Activated naive CD4-positive, alpha-beta T cell treated with anti-CD3 and anti-CD28 coated beads, Interleukin-2, amount 50 U/mL, for 24 hours (primary cell): Measurements from ENCODE around the gene ZFAND5.

Experiments
- H3K27ac Mint-ChIP-seq: one replicate; pipeline ENCODE4 v1.8.0; 2021; ENCODE audit warnings: mild to moderate bottlenecking, mixed read lengths
- H3K27me3 Mint-ChIP-seq: one replicate; pipeline ENCODE4 v1.8.0; 2021; ENCODE audit warnings: mixed read lengths
- H3K36me3 Mint-ChIP-seq: one replicate; pipeline ENCODE4 v1.8.0; 2021; ENCODE audit warnings: mixed read lengths
- H3K4me1 Mint-ChIP-seq: one replicate; pipeline ENCODE4 v1.8.0; 2021; ENCODE audit warnings: mixed read lengths
- H3K4me3 Mint-ChIP-seq: one replicate; pipeline ENCODE4 v1.8.0; 2021; ENCODE audit warnings: mild to moderate bottlenecking, mixed read lengths
- H3K9me3 Mint-ChIP-seq: one replicate; pipeline ENCODE4 v1.8.0; 2021; ENCODE audit warnings: mixed read lengths

The ZFAND5 gene

DNA sequence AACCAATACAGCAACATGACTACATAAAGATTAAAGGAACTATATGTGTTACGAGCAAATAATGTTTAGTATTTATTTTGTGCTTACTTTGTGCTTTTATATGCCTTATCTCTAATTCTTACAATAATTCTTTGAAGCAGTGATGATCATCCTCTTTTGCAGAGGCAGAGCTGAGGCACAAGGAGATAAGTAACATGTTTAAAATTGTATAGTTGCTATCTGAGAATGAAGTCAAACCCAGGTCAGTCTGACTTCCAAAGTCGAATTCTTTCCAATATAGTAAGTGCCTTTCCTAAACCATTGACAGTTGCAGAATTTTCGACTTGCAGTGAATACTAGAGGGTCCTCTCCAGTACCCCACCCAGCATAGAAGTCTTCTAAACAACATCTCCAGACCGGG lies 12.0 kb upstream of the ZFAND5 start:
- H3K27me3 Mint-ChIP-seq, result peaks cover 2% of the 10 kb centered on the region
- H3K27ac Mint-ChIP-seq, result no peak overlapping the region
- no peaks in the 10 kb centered on the region for H3K9me3 Mint-ChIP-seq
- no peaks in the 10 kb centered on the region for H3K4me1 Mint-ChIP-seq
- no peaks in the 10 kb centered on the region for H3K36me3 Mint-ChIP-seq
- H3K4me3 Mint-ChIP-seq, result no peak overlapping the region

DNA sequence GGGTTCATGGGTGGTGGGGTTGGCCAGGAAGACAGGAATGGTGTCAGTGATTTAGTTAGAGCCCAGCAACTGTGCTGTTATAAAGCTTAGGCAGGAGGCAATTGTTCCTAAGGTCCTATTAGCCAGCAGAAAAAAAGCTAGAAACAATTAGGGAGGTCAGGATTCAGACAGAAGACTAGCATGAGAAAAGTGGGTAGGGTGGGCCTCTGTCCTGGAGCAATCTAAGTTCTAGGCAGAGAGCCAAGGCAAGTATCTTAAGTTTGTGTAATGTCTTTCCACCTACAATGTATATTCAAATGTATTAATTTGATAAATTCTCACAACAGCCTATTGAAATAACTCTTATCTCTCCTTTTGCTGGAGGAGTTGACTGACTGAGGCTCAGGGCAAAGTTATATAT lies 6.1 kb upstream of the ZFAND5 start:
- no peaks in the 10 kb centered on the region for H3K36me3 Mint-ChIP-seq
- H3K9me3 Mint-ChIP-seq, result no peaks in the 10 kb centered on the region
- H3K4me1 Mint-ChIP-seq, result no peaks in the 10 kb centered on the region
- H3K4me3 Mint-ChIP-seq, result no peak overlapping the region
- H3K27ac Mint-ChIP-seq, result no peak overlapping the region
- no peaks in the 10 kb centered on the region for H3K27me3 Mint-ChIP-seq

DNA sequence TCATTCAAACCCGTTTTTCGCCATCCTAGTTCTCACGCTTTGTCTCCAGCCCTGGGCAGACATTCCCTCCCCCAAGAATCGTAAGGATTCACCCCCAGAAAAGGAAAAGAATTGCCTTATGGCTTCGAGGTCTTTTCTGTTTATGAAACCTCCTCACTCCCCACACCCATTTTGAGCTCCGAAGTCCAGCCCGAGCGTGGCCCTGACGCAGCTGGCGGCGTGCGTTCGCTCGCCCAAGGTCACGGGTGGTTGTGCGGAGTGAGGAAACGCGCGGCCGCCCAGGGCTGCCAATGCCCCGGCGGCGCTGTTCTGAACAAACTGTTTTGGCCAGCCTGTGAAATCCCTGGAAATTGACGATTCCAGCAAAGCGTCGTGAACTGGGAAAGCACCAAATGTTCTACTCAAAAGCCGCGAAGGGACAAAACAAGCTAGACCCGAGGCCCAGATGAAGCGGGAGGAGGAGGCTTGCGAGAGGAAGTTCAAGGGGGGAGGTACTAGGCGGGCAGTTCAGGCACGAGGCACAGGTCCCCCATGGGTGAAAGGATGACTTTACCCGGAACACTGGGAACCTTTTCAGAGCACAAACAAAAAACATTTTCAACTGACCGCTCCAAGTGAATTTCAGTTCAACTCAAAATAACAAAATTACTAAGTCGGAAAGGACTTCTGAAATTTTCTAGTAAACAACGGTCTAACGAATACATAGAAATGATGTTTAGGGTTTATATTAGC lies 683 bp upstream of the ZFAND5 start:
- Mint-ChIP-seq H3K27me3 (no peaks in the 10 kb centered on the region), H3K4me1 (peaks cover 31% of the 10 kb centered on the region), H3K36me3 (peaks cover 16% of the 10 kb centered on the region), H3K4me3 (peak overlapping the region; percentile 95), H3K9me3 (no peaks in the 10 kb centered on the region), H3K27ac (peak overlapping the region; percentile 99)

DNA sequence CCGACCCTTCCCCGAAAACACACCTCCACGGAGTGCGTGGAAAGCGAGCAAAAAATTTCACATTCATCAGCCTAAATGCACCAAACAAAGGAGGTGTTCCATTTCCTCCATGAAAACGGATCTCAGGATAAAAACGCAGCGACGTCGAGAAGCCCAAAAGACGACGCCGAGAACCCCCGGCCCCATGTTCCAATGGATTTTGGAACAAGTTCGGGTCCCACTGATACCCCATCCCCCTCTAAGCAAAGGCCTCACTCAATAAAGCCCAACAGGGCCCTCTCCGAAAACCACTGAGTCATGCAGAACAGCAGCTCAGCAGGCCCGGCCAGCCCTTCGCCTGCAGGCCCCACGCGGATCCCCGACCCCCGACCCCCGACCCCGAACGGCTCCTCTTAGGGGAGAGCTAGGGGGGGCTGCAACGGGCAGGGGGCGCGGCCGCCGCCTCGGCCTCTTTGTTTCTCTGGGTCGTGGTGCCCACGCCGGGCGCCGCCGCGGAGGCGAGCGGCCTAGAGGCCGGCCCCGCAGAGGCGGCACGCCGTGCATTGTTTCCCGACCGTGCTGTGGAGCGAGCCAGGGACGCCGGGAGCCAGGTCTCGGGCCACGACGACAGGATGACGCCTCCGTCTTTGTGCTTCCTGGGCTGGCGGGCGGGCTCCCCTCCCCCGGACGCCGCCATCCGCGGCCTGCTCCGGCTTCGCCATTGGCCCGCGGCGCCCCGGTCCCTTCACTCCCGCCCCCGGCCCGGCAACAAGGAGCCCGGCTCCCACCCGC lies 915 bp downstream of the ZFAND5 start:
- peak overlapping the region; percentile 93 for H3K27ac Mint-ChIP-seq
- peak overlapping the region; percentile 96 for H3K4me3 Mint-ChIP-seq
- H3K27me3 Mint-ChIP-seq, result no peaks in the 10 kb centered on the region
- no peaks in the 10 kb centered on the region for H3K9me3 Mint-ChIP-seq
- peaks cover 20% of the 10 kb centered on the region for H3K36me3 Mint-ChIP-seq
- peaks cover 46% of the 10 kb centered on the region for H3K4me1 Mint-ChIP-seq

DNA sequence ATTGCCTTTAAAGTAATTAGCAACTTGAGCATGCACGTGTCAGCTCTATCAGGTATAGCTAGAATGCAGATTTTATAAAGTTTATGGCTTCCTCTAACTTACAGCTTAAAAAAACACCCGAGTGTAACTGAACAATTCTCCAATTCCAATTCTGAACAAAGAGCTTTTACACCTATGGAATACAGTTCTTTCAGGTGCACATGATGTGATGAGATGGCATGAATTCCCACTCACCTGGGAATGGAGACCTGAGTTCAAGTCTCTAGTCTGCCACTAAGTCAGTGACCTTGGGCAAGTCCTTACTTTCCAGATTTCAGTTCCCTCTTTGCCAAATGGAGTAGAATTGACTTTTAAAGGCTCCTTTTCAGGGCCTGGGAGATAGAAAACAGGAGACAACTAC lies 1.8 kb downstream of the ZFAND5 start:
- peaks cover 55% of the 10 kb centered on the region for H3K4me1 Mint-ChIP-seq
- peak overlapping the region; percentile 86 for H3K27ac Mint-ChIP-seq
- peaks cover 24% of the 10 kb centered on the region for H3K36me3 Mint-ChIP-seq
- H3K4me3 Mint-ChIP-seq, result peak overlapping the region; percentile 96
- no peaks in the 10 kb centered on the region for H3K9me3 Mint-ChIP-seq
- H3K27me3 Mint-ChIP-seq, result no peaks in the 10 kb centered on the region

DNA sequence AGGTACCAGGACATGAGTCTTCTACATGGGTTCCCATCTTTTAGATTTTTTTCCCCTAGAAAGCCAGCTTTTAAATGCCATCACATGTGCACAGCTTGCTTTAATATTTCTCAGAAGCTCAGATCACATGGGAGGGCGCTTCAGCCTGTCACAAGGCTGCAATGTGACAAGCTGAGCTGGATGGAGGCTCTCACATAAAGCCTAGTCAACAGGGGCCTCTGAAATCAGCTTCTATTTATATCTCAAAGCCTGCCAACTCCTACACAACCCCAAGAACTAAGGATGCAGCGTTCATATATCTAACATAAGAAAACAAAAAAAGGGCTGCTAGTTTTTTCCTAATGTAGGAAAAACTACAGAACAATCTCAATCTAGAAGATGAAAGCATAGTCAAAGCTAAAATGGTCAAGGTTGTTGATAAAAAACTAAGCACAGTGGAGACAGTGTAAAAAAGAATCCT lies 2.3 kb downstream of the ZFAND5 start:
- Mint-ChIP-seq H3K4me3 (peak overlapping the region; percentile 96), H3K36me3 (peaks cover 27% of the 10 kb centered on the region), H3K9me3 (no peaks in the 10 kb centered on the region), H3K27ac (peak overlapping the region; percentile 95), H3K27me3 (no peaks in the 10 kb centered on the region), H3K4me1 (peaks cover 59% of the 10 kb centered on the region)

DNA sequence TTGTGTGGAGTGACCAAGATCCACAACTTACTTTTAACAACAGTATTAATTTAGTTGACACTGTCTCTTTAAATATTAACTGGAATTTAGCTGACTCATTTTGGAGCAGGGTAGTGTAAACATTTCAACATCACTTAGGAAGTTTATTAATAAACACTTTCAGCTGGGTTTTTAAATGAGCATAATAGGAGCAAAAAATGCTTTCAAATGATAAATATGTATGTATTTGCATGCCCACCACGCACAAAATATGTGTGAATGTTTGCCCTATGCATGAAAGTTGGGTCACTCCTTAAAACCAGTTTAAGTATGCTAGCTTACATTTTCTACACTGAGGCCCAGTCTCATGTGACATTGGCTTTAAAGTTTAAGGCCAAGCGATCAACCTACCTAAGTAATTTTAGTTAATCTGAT lies 2.9 kb downstream of the ZFAND5 start:
- Mint-ChIP-seq H3K27me3 (no peaks in the 10 kb centered on the region), H3K27ac (peak overlapping the region; percentile 95), H3K36me3 (peaks cover 33% of the 10 kb centered on the region), H3K4me3 (peak overlapping the region; percentile 96), H3K9me3 (no peaks in the 10 kb centered on the region), H3K4me1 (peaks cover 64% of the 10 kb centered on the region)

DNA sequence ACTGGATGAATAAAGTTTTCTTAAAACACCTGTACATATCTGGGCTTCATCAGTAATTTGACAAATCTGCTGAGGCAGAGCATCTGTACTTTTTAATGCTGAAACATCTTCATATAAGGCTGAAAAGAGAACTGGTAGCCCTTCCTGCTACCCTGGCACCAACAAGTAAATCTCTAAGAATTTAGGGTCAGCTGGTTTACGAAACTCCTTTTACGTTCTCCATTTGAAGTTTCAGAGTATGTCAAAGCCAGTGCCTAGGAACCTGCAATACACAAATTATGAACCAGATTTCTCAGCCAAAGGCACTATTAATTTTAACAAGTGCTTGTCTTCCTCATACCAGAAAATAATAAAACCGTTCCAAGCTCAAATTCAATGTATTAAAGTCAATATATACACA lies 3.8 kb downstream of the ZFAND5 start:
- Mint-ChIP-seq H3K27ac (peak overlapping the region; percentile 46), H3K36me3 (peaks cover 41% of the 10 kb centered on the region), H3K27me3 (no peaks in the 10 kb centered on the region), H3K4me3 (peak overlapping the region; percentile 57), H3K9me3 (no peaks in the 10 kb centered on the region), H3K4me1 (peaks cover 73% of the 10 kb centered on the region)

DNA sequence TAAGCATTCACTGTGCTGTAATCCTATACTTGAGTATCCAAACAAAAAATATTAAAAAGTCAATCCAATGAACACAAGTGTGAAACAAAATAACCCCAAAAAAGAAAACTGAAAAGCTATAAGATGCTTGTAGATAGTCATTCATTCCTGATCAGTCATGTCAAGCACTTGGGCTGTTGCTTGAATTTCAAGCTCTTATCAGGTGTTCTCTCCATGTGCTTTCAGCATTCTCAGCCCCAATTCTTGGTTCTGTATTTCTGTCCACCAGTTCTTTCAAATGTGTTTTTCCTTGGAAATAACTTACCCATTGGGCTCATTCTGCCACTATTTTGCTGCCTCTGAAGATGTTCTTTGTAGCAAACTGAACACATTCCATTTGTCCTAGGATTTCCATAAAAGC lies 4.7 kb downstream of the ZFAND5 start:
- H3K36me3 Mint-ChIP-seq, result peaks cover 45% of the 10 kb centered on the region
- peak overlapping the region; percentile 23 for H3K4me3 Mint-ChIP-seq
- H3K9me3 Mint-ChIP-seq, result no peaks in the 10 kb centered on the region
- H3K27me3 Mint-ChIP-seq, result no peaks in the 10 kb centered on the region
- peaks cover 77% of the 10 kb centered on the region for H3K4me1 Mint-ChIP-seq
- H3K27ac Mint-ChIP-seq, result no peak overlapping the region

DNA sequence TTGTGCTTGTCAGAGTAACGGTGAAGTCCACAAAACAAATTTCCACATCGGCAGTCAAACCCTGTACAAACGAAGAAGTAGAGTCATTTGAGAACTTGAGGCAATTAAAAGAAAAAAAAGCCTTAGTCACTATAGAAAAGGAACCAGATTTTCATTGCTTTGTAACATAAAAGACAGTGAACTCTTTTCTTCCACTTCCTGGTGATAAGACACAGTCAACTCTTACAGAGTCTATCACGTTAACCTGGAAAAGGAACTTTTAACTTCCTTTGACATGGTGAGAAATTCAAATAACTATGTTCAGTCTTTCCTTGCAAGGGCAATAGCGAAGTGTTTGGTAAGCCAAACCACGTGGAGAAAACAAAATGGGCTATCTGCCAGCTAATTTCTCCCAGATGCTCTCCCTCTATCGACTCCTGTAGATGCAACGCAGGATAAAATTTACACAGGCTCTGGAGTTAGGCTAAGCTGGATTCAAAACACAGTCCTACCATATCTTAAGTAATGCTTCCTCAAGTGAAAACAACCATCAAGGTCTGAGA lies 8.9 kb downstream of the ZFAND5 start:
- Mint-ChIP-seq H3K4me1 (peaks cover 56% of the 10 kb centered on the region), H3K36me3 (peaks cover 40% of the 10 kb centered on the region), H3K4me3 (peak overlapping the region; percentile 53), H3K27me3 (no peaks in the 10 kb centered on the region), H3K27ac (peak overlapping the region; percentile 68), H3K9me3 (no peaks in the 10 kb centered on the region)

DNA sequence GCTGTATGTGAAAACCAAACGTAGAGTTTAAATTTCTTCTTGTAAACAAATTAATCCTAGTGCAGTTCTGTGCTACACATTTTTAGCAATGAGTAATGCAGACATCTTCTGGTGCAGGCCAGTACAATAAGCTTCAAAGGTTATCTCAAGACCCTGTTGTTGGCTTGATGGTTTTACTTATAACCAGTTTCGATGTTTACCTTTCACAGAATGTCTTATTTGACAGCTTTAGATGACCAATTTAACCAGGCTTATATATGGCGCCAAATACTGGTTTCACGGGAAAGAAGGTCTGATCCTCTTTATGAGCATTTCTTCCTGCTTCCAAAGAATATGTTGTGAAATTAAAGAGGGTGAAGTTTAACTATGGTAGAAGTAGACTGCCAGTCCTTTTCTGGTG lies 9.9 kb downstream of the ZFAND5 start:
- Mint-ChIP-seq H3K27me3 (no peaks in the 10 kb centered on the region), H3K36me3 (peaks cover 40% of the 10 kb centered on the region), H3K4me3 (peak overlapping the region; percentile 19), H3K27ac (peak overlapping the region; percentile 46), H3K4me1 (peaks cover 47% of the 10 kb centered on the region), H3K9me3 (no peaks in the 10 kb centered on the region)

DNA sequence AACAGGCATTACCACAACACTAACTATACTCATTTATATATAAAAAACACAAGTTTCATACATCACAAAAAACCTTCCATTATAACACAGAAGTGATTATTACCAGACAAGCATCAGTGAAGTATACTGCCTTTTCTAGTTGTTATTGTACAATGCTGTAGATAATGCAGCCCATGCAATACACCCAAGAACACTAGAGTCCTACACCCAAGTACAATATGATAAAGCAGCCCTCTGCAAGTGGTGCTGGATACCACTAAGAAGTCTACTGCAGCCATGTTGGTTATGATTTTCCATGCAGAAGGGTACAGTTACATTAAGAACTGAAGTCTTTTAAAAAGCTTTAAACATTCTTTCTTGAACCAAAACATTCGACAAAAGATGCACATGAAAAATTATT lies 10.3 kb downstream of the ZFAND5 start:
- Mint-ChIP-seq H3K27me3 (no peaks in the 10 kb centered on the region), H3K4me1 (peaks cover 47% of the 10 kb centered on the region), H3K36me3 (peaks cover 39% of the 10 kb centered on the region), H3K9me3 (no peaks in the 10 kb centered on the region), H3K27ac (no peak overlapping the region), H3K4me3 (no peak overlapping the region)

DNA sequence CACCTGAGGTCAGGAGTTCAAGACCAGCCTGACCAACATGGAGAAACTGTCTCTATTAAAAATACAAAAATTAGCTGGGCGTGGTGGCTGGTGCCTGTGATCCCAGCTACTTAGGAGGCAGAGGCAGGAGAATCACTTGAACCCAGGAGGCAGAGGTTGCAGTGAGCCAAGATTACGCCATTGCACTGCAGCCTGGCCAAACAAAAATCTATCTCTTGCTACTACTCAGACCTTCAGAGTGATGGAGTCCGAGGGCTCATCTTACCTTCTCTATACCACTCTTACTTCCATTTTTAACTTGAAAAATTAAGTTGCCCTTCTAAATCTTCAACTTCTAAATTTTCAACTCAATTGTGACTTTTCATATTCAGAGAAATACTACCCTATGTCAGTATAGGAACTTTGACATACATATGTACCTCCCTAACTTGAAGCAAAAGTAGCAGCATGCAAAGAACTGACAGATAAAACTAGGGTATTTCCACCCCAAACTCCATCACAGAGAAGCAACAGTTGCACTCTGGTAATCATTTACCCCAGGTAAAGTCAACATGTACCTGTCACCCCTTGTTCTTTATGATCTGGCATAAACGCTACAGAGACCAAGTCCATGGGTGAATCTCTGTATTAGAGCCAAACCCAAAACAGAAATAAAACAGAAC lies 11.4 kb downstream of the ZFAND5 start:
- peaks cover 43% of the 10 kb centered on the region for H3K4me1 Mint-ChIP-seq
- H3K9me3 Mint-ChIP-seq, result no peaks in the 10 kb centered on the region
- peaks cover 33% of the 10 kb centered on the region for H3K36me3 Mint-ChIP-seq
- no peaks in the 10 kb centered on the region for H3K27me3 Mint-ChIP-seq
- H3K4me3 Mint-ChIP-seq, result no peak overlapping the region
- H3K27ac Mint-ChIP-seq, result no peak overlapping the region

DNA sequence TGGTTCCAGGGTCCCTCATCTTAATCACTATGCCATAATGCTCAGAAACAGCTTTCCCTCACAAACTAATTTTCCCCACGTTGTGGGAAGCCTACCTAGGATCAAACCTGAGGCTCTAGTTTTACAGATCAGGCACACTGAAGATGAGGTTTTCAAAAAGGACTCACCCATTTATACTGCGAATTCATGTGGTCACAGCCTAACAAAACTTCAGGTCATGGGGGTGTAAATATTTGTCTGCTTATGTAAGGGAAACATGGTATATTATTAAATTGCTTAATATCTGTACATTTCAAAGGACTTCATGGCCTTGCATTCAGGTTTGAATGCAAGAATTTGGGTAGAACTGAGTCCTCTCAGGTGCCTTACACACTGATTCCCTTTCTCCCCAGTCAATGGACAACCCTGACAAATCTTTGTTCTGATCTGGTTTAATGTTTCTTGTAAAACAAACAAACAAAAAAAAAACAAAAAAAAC lies 12.1 kb downstream of the ZFAND5 start:
- no peaks in the 10 kb centered on the region for H3K9me3 Mint-ChIP-seq
- H3K36me3 Mint-ChIP-seq, result peaks cover 30% of the 10 kb centered on the region
- H3K27ac Mint-ChIP-seq, result no peak overlapping the region
- H3K4me1 Mint-ChIP-seq, result peaks cover 36% of the 10 kb centered on the region
- no peaks in the 10 kb centered on the region for H3K27me3 Mint-ChIP-seq
- no peak overlapping the region for H3K4me3 Mint-ChIP-seq

DNA sequence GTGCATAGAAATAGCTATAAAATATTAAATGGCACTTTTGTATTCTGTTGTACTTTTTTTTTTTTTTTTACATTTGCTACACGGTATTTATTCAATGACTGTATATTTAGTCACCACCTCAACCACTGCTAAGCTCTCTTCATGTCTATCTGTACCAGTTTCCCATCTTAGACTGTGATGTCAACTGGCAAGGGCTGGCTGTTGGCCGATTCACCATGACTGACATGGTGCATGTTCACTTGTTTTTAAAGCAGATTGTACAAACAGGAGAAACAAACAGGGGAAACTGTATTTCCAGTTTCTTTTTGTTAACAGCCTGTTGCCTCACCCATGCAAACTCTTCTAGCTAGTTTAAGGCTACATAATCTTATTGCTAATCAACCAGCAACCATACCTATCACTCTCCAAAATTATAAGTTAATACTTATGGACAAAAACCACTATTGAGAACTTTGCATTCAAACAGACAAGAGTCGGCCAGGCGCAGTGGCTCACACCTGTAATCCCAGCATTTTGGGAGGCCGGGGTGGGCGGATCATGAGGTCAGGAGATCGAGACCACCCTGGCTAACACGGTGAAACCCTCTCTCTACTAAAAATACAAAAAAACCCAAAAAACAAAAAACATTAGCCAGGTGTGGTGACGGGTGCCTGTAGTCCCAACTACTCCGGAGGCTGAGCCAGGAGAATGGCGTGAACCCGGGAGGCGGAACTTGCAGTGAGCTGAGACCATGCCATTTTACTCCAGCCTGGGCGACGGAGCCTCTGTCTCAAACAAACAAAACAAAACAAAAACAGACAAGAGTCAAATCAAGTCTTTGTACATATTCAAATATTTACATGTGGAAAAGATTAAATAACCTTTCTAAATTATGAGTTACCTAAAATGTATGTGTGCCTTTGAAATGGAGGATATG lies 13.2 kb downstream of the ZFAND5 start:
- Mint-ChIP-seq H3K4me1 (peaks cover 27% of the 10 kb centered on the region), H3K9me3 (no peaks in the 10 kb centered on the region), H3K27me3 (no peaks in the 10 kb centered on the region), H3K27ac (no peak overlapping the region), H3K4me3 (no peak overlapping the region), H3K36me3 (peaks cover 20% of the 10 kb centered on the region)
